Endothelial cell of umbilical vein (primary cell): ENCODE data around the gene INTS6. TPM values are rescaled to one million over a fixed set of nuclear protein-coding genes. Genes with fewer than 3 reads are reported as not detected.

ENCODE experiments used
- BruUV-seq: library from RNA; stranded (reverse); fragments of 400-500 nt; replicated peaks from 2 replicates; lab custom pipeline; 2021; lab: Mats Ljungman, UMichigan
- CTCF ChIA-PET: fragments of 300-600, 350-600 bp; sonication (Branson Sonifier 250); formaldehyde crosslinking; loops from one replicate; lab custom pipeline; 2021; ENCODE audit warnings: antibody characterized with exemption, inconsistent platforms; lab: Charles Lee
- POLR2A ChIA-PET: fragments of 300-600, 350-600 bp; sonication (Branson Sonifier 250); formaldehyde crosslinking; loops from one replicate; lab custom pipeline; 2021; ENCODE audit warnings: antibody characterized with exemption, inconsistent platforms; lab: Charles Lee
- DNase-seq: peaks from one replicate; pipeline ENCODE4 v3.0.0-alpha.2; 2011; ENCODE audit warnings: low read depth, low spot score
- FAIRE-seq: peaks from 2 replicates; lab custom pipeline; 2011; peaks lifted over from hg19 to GRCh38; lab: Jason Lieb, UNC
- H2AFZ ChIP-seq: 2 replicates; pipeline ENCODE4 v1.6.0; 2012; ENCODE audit warnings: low read depth, low read length, control low read depth, inconsistent platforms
- H3K27ac ChIP-seq: 2 replicates; pipeline ENCODE4 v1.5.1; 2011; ENCODE audit warnings: low read depth, mild to moderate bottlenecking, control low read depth, low read length, moderate library complexity; ENCODE audit not compliant: insufficient read depth
- H3K27me3 ChIP-seq, 2 experiments: 2 replicates each; pipeline versions ENCODE4 v1.6.0 to v1.6.1; 2011; ENCODE audit warnings: low read length in 2 of 2, mixed read lengths in 1 of 2; ENCODE audit not compliant: control insufficient read depth in 2 of 2, insufficient read depth in 2 of 2
- H3K36me3 ChIP-seq, 2 experiments: 2 replicates in 1 of 2; 3 replicates in 1 of 2; pipeline ENCODE4 v1.5.1; 2011; ENCODE audit warnings: low read length in 2 of 2, mild to moderate bottlenecking in 1 of 2, moderate library complexity in 1 of 2; ENCODE audit not compliant: control insufficient read depth in 2 of 2, insufficient read depth in 2 of 2; ENCODE audit errors: extremely low read depth in 1 of 2
- H3K4me1 ChIP-seq: 3 replicates; pipeline ENCODE4 v1.5.1; 2011; ENCODE audit warnings: mild to moderate bottlenecking, low read length; ENCODE audit not compliant: control insufficient read depth, insufficient read depth; ENCODE audit errors: extremely low read depth
- H3K4me2 ChIP-seq: 2 replicates; pipeline ENCODE4 v1.6.1; 2011; ENCODE audit warnings: low read length, control low read depth, mixed read lengths; ENCODE audit not compliant: insufficient read depth
- H3K4me3 ChIP-seq, 3 experiments: fragments of 200-600 bp in 1 of 3; sonication (generic), shearing (Covaris generic) in 1 of 3; replicated peaks in 1 of 3; 2 replicates each; pipeline ENCODE4 v1.5.1; 2011 to 2016; ENCODE audit warnings: control low read depth in 3 of 3, low read length in 3 of 3, mild to moderate bottlenecking in 2 of 3, inconsistent platforms in 1 of 3, low read depth in 1 of 3, moderate library complexity in 1 of 3; ENCODE audit not compliant: insufficient read depth in 1 of 3
- H3K79me2 ChIP-seq: 2 replicates; pipeline ENCODE4 v1.6.0; 2012; ENCODE audit warnings: low read length, inconsistent platforms; ENCODE audit not compliant: control insufficient read depth, insufficient read depth
- H3K9ac ChIP-seq: replicated peaks from 2 replicates; pipeline ENCODE3; 2011; ENCODE audit warnings: low read length, control low read depth; ENCODE audit not compliant: insufficient read depth; ENCODE audit errors: extremely low read depth
- H3K9me1 ChIP-seq: replicated peaks from 3 replicates; pipeline ENCODE4 v1.6.0; 2011; ENCODE audit warnings: mild to moderate bottlenecking, low read length; ENCODE audit not compliant: control insufficient read depth, insufficient read depth; ENCODE audit errors: extremely low read depth
- H3K9me3 ChIP-seq: replicated peaks from 2 replicates; pipeline ENCODE4 v1.5.1; 2012; ENCODE audit warnings: low read length, inconsistent platforms; ENCODE audit not compliant: control insufficient read depth, insufficient read depth
- H4K20me1 ChIP-seq: replicated peaks from 2 replicates; pipeline ENCODE3; 2011; ENCODE audit warnings: mild to moderate bottlenecking, low read length; ENCODE audit not compliant: control insufficient read depth, insufficient read depth; ENCODE audit errors: extremely low read depth
- CTCF ChIP-seq, 2 donors: IDR thresholded peaks; 1 replicate in 1 of 2; 2 replicates in 1 of 2; pipeline ENCODE4 v1.5.1; 2011; ENCODE audit warnings: low read length in 2 of 2, mild to moderate bottlenecking in 2 of 2, moderate library complexity in 2 of 2, control low read depth in 1 of 2, inconsistent platforms in 1 of 2, low read depth in 1 of 2; ENCODE audit not compliant: insufficient read depth in 1 of 2; ENCODE audit errors: extremely low read depth in 1 of 2
- EZH2 ChIP-seq: IDR thresholded peaks from 2 replicates; pipeline ENCODE4 v1.6.1; 2012; ENCODE audit warnings: borderline replicate concordance, low read depth, mild to moderate bottlenecking, moderate library complexity, low read length, inconsistent platforms; ENCODE audit not compliant: severe bottlenecking
- FOS ChIP-seq: IDR thresholded peaks from 2 replicates; pipeline ENCODE4 v1.6.1; 2011; ENCODE audit warnings: mild to moderate bottlenecking, low read length, moderate library complexity, borderline replicate concordance; ENCODE audit not compliant: insufficient read depth
- GATA2 ChIP-seq: IDR thresholded peaks from 2 replicates; pipeline ENCODE4 v1.7.0; 2011; ENCODE audit warnings: low read depth, mild to moderate bottlenecking, moderate library complexity, mixed read lengths, low read length; ENCODE audit not compliant: insufficient read length, insufficient read depth
- JUN ChIP-seq: IDR thresholded peaks from 2 replicates; pipeline ENCODE4 v1.6.1; 2011; ENCODE audit warnings: borderline replicate concordance, low read depth; ENCODE audit not compliant: insufficient read length, insufficient read depth
- MAX ChIP-seq: IDR thresholded peaks from 2 replicates; pipeline ENCODE4 v1.6.1; 2011; ENCODE audit not compliant: insufficient read depth, insufficient read length
- MYC ChIP-seq: IDR thresholded peaks from one replicate; pipeline ENCODE4 v1.6.1; 2011; ENCODE audit warnings: mild to moderate bottlenecking, low read depth, low read length
- POLR2A ChIP-seq: IDR thresholded peaks from 2 replicates; pipeline ENCODE4 v1.6.1; 2012; ENCODE audit warnings: low read depth, mild to moderate bottlenecking, control low read depth, low read length
- POLR2AphosphoS5 ChIP-seq: IDR thresholded peaks from 2 replicates; pipeline ENCODE4 v1.6.1; 2012; ENCODE audit warnings: low read depth, mild to moderate bottlenecking, control low read depth, low read length, moderate library complexity; ENCODE audit not compliant: insufficient read depth
- dilution Hi-C: fragments of 300-500 bp; cut with MboI; formaldehyde crosslinking; loops from one replicate; pipeline ENCODE4 v1.15.0; 2019; ENCODE audit warnings: low sequenced_read_pairs; ENCODE audit not compliant: extremely low pct_ligation_motif_present
- intact Hi-C: fragments of 100-400 bp; cut with micrococcal nuclease; formaldehyde crosslinking; loops from one replicate; pipeline ENCODE4 v1.10.0; 2022
- polyA plus RNA-seq, 4 experiments: library from polyadenylated mRNA; depleted of rRNA in 3 of 4; stranded (reverse) in 3 of 4; unstranded in 1 of 4; fragments of >200 nt; gene quantifications; 2 replicates each; pipeline versions ENCODE4 v1.2.1 to v1.2.3, GENCODE V29; 2011 to 2012; ENCODE audit warnings: missing spikeins in 1 of 4
- total RNA-seq: library from RNA; stranded (reverse); gene quantifications from 2 replicates; pipeline ENCODE4 v1.2.3, GENCODE V29; 2021

The INTS6 gene
- total and polyA plus RNA-seq, 2 donors (not counting 3 experiments of a cell fraction or from before 2014, with no cell fraction given), result 9.5 to 45.4 TPM

- H3K4me1 ChIP-seq, result peaks cover 12% of the 10 kb centered on the region
- POLR2A ChIA-PET, result interaction anchor here (0.7 kb wide), 1 partner anchor 33 kb away, joined by 3 read pairs; no protein-coding TSS in a partner anchor
- no peak for FAIRE-seq
- dilution Hi-C loops, result no loop called here
- H3K79me2 ChIP-seq, result peaks cover 67% of the 10 kb centered on the region
- H3K36me3 ChIP-seq, result peaks cover 0 to 11% of the 10 kb centered on the region in 2 experiments
- no peaks in the 10 kb centered on the region for H3K9me3 ChIP-seq
- no peaks in the 10 kb centered on the region for H3K9me1 ChIP-seq
- DNase-seq, result no peak
- H3K27me3 ChIP-seq, result no peaks in the 10 kb centered on the region
- TF ChIP-seq MAX (no peak), JUN (no peak), CTCF (IDR thresholded peaks at IDR 0.05; ENCODE audit: extremely low read depth in 1 of 2, insufficient read depth in 1 of 2, low read depth in 1 of 2, low read length in 2 of 2) (no peak), FOS (no peak), GATA2 (no peak), POLR2AphosphoS5 (no peak), POLR2A (no peak), EZH2 (no peak), MYC (no peak)
- no peak overlapping the region for H3K27ac ChIP-seq
- intact Hi-C loops, result loop anchor here (10.0 kb wide), 1 partner anchor 104 kb away; no protein-coding TSS in a partner anchor
- H4K20me1 ChIP-seq, result peaks cover 10% of the 10 kb centered on the region
- no TSS peak for BruUV-seq
- H2AFZ ChIP-seq, result no peak overlapping the region
- H3K4me2 ChIP-seq, result no peak overlapping the region
- no peak overlapping the region for H3K4me3 ChIP-seq
- H3K9ac ChIP-seq, result no peak overlapping the region
- CTCF ChIA-PET, result interaction anchor here (0.6 to 4.4 kb wide), 3 partner anchors 15 to 294 kb away, joined by 3 to 22 read pairs (median 4); no protein-coding TSS in a partner anchor
These were observed 33.7 kb downstream of the INTS6 start for GRCh38 chr13:51419001-51419636.
